ENCODE measurements around the gene S1PR5. TPM values are rescaled to one million over a fixed set of nuclear protein-coding genes. Genes with fewer than 3 reads are reported as not detected.
"Not testable (repeated sequence)": the region's sequence is repeated elsewhere in the genome, so short reads cannot be mapped to it uniquely, and the experiment has no call there.

Gene S1PR5
- total RNA-seq, 1 donor from 2014 or later: not detected

DNA sequence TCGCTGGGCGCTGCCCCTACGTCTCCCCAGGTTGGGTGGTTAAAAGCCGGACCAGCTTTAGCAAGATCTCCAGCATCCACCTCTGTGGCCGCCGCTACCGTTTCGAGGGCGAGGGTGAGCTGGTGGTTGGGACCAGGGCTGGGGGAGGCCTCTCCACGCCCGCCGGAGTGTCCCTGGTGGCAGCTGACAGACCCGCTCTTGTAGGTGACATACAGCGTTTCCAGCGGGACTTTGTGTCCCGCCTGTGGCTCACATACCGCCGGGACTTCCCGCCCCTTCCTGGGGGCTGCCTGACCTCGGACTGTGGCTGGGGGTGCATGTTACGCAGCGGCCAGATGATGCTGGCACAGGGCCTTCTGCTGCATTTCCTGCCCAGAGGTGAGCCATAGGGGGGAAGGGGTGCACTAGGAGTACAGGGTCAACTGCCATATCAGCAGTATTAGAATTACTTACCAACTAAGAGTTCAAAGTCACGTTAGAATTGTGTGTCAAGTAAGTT, 27.6 kb upstream of the S1PR5 start:
- DNase-seq (ENCODE audit: low read depth in 2 of 2): no peak

DNA sequence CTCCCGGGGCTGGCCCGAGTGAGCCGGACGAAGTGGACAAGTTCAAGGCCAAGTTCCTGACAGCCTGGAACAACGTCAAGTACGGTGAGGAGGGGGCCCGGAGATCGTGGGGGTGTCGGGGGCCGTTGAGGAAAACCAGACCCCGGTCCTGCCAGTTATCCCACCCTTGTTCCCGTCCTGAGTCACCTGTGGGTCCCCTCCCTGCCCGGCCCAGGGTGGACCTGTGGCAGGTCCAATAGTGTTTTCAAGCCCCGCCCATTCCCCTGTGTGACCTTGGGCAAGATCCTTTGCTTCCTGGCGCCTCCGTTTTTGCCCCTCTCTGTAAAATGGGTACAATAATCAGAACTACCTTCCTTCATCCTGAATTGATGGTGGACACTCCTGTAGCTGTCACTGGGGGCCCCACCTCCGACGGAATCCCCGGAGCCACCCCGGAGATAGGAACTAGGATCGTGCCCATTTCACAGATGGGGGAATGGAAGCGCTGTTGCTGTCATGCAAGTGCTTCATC, 27.1 kb upstream of the S1PR5 start:
- no peak for DNase-seq (ENCODE audit: low read depth in 2 of 2)

DNA sequence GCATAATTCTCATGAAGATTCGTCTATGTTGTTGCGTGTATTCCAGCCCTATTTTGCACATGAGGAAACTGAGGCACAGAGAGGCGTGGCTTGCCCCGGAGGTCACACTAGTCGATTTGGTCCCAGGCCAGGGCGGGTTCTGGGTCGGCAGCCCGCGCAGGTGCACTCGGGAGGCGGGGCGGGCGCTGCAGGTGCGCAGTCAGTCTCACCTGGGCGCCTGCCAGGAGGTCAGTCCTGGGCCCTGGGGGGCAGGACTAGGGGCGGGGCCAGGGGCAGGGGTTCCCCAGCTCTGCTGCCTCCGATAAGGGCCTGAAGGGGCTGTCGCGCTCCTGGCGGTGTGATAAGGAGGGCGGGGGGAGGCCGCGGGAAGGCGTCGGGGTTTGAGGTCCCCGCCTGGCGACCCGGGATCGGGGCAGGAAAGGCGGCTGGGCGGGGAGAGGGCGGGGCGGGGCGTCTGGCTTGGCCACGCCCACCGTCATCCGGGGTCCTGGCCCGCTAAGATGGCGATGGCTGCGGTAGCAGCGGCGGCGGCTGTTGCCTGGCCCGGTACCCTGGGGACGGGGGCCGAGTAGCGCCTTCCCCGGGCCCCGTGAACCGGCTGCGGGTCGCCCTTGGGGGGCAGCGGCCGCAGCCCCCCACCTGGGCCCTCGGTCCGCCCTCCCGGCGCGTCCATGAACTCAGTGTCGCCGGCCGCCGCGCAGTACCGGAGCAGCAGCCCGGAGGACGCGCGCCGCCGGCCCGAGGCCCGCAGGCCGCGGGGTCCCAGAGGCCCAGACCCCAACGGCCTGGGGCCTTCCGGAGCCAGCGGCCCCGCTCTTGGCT, 26.4 kb upstream of the S1PR5 start, which contains the start of gene ATG4D:
ATG4D (plus strand) TSS at position 485 of the 822 bp plus-strand sequence; CDS start at position 672, 187 bp downstream.
- peak in 1 of 2 donors; percentile 53 for DNase-seq (ENCODE audit: low read depth in 2 of 2)

DNA sequence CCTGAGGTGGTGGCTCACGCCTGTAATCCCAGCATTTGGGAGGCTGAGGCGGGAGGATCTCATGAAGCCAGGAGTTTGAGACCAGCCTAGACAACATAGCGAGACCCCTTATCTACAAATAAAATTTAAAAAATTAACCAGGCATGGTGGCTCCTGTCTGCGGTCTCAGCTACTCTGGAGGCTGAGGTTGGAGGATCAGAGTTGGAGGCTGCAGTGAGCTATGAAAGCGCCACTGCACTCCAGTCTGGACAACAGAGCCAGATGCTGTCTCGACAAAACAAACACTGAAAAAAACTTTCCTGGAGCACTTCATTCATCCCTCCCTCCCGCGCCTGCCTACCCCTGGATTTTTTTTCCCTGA, 25.8 kb upstream of the S1PR5 start:
- no peak for DNase-seq (ENCODE audit: low read depth in 2 of 2)

DNA sequence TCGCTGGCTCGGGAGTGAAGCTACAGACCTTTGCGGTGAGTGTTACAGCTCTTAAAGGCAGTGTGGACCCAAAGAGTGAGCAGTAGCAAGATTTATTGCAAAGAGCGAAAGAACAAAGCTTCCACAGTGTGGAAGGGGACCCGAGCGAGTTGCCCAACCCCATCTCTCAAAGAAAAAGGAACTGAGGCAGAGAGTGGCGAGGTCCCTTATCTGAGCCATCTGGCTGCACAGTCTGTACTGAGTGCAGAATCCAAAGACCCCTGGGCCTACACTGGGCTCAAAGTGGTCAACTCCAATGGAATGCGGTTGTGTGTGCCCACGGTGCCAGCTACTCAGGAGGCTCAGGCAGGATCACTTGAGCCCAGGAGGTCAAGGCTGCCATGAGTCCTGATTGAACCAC, 21.8 kb upstream of the S1PR5 start:
- not testable (repeated sequence) for DNase-seq (ENCODE audit: low read depth in 2 of 2)

DNA sequence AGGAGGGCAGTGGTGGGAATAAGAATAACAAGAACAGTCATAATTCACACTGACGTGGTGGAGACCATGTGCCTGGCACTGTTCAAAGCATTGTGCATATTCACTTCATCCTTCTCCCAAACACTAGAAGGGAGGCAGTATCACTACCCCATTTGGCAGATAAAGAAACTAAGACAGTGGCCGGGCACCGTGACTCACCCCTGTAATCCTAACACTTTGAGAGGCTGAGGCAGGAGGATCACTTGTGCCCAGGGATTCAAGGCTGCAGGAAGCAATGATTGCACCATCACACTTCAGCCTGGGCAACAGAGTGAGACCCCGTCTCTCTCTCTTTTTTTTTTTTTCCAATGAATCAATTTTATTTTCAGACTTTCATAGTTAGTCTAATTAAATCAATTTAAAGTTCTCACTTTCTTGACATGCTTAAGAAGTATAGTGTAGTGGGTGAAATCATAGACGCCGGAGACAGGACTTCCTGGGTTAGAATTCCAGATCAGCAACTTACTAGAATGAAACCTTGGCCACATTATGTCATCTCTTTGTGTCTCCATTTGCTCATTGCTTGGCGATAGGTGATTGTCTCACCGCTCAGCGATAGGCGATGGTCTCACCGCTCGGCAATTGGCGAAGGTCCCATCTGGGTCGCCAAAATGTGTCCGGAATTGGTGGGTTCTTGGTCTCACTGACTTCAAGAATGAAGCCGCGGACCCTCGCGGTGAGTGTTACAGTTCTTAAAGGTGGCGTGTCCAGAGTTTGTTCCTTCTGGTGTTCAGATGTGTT, 21.1 kb upstream of the S1PR5 start:
- no peak for DNase-seq (ENCODE audit: low read depth in 2 of 2)

DNA sequence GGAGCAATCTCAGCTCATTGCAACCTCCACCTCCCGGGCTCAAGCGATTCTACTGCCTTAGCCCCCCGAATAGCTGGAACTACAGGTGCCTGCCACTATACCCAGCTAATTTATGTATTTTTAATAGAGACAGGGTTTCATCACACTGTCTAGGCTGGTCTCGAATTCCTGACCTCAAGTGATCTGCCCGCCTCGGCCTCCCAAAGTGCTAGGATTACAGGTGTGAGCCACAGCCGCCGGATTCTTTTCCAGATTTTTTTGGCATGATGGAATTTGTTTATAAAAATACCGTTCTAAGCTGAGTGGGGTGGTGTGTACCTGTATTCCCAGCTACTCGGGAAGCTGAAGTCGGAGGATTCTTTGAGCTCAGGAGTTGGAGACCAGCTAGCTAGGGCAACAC, 20.4 kb upstream of the S1PR5 start:
- DNase-seq (ENCODE audit: low read depth in 2 of 2): no peak

DNA sequence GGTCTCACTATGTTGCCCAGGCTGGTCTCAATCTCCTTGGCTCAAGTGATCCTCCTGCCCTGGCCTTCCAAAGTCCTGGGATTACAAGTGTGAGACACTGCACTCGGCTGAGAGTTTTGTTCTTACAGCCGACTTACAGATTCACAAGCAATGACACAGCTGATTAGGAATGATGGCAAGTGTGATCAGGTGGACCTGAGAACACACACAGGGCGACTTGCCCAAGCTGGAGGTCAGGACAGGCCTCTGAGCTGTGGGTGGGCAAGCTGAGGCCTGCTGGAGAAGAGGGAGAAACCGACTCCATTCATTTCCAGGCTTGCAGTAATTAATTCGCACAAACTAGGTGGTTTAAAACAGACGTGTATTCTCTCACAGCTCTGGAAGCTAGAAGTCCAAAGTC, 18.4 kb upstream of the S1PR5 start:
- no peak for DNase-seq (ENCODE audit: low read depth in 2 of 2)

DNA sequence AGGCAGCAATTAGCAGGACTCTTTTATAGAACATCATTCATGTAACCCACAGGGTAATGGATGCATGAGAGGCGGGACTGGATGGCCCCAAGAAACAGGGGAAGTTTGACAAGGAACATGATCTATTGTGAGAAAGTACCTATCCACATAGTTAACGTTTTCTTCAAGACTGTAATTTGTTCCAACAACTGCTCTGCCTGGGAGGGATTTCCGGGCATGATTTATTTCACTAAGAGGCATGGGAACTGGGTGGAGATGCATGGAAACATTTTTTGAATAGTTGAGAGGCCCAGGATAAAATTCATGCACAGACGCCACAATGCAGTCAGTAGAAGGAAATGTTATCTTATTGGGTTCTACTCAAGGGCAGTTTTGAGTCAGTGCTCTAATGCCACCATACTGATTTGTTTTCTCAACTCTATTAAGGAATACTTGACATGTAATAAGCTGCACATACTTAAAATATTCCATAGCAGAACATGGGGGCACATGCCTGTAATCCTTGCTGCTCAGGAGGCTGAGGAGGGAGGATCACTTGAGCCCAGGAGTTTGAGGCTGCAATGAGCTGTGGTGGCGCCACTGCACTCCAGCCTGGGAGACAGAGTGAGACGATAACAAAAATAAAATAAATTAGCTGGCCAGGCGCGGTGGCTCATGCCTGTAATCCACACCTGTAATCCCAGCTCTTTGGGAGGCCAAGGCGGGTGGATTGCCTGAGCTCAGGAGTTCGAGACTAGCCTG, 16.6 kb upstream of the S1PR5 start:
- DNase-seq (ENCODE audit: low read depth in 2 of 2): no peak

DNA sequence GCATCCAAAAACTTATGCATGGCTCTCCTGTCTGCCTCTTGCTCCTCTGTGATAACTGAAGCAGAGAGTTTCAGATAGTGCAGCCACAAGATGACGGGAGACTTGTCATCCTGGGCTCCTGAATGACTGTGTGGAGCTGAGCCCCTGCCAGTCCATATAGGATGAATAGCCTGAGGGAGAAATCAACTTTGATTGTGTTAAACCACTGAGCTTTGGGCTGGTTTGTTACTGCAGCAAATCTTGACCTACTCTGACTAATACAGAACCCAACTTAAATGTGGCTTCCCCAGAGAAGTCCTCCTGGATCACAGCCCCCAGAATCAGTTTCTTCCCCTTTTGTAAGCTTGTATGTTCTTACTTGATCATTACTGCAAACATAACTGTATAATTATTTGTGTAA, 15.2 kb upstream of the S1PR5 start:
- no peak for DNase-seq (ENCODE audit: low read depth in 2 of 2)

DNA sequence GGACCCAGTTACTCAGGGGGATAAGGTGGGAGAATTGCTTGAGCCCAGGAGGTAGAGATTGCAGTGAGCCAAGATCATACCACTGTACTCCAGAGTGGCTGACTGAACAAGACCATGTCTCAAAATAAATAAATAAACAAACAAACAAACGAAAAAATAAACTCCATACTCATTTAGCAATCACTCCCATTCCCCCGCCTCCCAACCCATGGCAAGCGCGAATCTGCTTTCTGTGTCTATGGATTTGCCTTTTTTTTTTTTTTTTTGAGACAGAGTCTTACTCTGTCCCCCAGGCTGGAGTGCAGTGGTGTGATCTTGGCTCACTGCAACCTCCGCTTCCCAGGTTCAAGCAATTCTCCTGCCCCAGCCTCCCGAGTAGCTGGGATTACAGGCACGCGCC, 9.6 kb upstream of the S1PR5 start:
- DNase-seq (ENCODE audit: low read depth in 2 of 2): not testable (repeated sequence)

DNA sequence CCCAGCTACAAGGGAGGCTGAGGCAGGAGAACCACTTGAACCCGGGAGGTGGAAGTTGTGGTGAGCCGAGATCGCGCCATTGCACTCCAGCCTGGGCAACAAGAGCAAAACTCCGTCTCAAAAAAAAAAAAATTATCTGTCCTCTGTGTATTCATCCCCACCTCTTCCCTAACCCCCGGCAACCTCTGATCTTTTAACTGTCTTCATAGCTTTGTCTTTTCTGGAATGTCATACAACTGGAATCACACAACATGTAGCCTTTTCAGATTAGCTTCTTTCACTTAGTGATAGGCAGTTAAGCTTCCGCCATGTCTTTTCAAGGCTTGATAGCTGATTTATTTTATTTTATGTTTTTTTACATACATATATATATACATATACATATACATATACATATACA, 8.4 kb upstream of the S1PR5 start:
- no peak for DNase-seq (ENCODE audit: low read depth in 2 of 2)

DNA sequence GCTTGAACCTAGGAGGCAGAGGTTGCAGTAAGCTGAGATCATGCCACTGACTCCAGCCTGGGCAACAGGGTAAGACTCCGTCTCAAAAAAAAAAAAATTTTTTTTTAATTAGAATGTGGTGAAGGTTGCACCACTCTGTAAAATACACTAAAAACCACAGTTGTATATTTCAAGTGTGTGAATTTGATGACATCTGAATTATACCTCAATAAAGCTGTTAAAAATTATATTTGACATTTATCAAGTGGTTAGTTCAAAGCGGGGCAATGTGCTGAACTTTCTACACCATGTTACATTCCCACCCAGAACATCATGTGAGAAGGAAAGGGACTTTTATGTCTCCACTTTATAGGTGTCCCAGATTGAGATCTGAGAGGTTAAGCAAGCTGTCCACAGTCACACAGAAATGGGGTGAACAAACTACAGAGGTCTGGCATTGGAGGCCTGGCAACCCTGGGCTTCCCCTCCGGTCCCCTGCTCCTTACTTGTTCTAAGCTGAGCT, 5.9 kb upstream of the S1PR5 start:
- no peak for DNase-seq (ENCODE audit: low read depth in 2 of 2)

DNA sequence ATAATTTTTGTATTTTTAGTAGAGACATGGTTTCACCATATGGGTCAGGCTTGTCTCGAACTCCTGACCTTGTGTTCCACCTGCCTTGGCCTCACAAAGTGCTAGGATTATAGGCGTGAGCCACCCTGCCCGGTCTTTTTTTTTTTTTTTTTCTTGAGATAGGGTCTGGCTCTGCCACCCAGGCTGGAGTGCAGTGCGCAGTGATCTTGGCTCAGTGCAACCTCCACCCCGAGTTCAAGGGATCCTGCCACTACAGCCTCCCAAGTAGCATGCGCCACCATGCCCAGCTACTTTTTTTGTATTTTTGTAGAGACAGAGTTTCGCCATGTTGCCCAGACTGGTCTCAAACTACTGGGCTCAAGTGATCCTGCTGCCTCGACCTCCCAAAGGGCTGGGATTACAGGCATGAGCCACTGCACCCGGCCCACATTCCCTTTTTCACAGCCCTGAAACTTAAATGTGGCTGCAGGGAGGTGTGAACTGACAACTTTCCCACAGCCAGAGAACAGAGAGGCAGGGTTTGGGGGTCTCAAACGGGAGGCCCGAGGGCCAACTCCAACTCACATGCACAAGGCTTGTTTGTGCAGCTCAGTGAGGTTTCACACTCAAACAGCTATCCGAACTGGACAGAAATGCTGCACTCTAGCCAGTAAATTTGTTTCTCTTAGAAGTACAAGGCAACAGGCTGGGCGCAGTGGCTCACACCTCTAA, 4.4 kb upstream of the S1PR5 start:
- DNase-seq (ENCODE audit: low read depth in 2 of 2): no peak

DNA sequence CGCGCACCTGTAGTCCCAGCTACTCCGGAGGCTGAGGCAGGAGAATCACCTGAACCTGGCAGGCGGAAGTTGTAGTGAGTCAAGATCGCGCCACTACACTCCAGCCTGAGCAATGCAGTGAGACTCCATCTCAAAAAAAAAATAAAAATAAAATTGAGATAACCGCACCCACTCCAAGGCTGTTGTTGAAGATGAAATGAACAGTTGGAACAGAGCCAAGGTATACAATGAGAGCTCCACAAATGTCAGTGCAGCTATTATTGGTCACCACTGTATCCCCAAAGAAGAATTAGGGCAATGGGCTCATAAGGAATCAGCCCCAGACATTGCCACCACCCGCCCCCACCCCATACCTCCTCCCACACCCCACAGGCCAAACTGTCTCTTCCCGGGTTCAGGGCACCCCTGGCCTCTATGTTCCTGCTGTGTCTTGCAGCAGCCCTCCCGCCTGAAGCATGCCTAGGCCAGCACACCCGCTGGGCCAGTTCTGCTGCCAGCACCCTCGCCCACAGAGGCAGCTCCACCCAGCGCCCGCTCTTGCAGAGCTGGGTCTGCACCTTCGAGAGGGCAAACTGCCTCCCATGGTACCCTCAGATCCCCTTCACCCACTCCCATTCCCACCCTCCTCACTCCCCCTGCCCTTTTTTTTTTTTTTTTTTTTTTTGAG, 3.5 kb upstream of the S1PR5 start:
- no peak for DNase-seq (ENCODE audit: low read depth in 2 of 2)

DNA sequence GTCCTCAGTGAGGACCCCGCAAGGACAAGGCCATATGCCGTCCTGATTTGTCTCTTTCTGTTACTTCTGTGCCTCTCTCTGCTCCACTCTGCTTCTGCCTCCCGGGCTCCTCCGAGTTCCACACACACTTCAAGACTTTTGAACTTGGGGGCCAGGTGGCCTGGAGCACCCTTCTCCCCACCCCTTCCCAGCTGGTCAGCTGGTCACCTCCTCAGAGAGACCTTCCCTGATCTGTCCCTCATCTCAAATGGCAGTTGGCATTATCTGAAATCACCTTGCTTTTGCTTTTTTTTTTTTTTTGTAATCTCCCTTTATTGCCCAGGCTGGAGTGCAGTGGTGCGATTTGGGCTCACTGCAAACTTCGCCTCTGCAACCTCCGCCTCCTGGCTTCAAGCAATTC, 2.2 kb upstream of the S1PR5 start:
- no peak for DNase-seq (ENCODE audit: low read depth in 2 of 2)

DNA sequence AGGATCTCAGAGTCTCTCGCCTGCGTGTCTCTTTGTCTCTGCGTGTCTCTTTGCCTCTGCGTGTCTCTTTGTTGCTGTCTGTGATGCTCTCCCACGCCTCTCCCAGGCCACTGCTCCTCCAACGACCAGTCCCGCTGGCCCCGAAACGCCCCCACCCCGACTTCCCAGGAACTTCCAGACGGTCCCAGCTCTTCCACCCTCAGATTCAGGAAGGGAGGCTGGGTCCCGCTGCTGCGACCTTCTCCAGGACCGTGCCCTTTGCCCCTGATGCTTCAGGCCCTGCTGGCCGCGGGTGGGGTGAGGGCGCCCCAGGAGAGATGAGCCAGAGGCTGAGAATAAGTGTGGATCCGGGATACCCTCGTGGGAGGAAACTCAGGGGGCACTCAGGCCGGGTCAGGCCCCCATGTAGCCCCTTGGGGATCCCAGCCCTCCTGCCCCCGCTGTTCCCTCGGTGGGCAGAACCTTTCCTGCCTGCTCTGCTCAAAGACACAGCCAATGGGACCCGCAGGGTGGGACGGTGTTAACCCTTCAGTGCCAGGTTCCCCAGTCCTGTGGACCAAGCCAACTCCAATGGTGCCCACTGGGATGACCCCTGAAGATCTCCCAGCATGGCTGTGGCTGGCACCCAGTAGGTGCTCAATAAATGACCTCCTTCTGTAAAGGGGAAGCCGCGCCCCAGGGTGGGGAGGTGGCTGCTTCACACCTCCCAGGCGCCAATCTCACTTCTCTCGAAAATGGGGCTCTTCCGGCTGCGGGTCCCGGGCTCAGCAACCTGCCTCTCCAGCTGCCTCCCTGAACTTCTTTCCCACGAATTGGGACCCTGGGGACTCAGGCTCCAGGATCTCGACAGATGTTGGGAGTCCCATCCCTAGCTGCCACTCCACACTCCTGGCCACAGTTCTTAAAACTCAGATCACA, 1.5 kb upstream of the S1PR5 start:
- no peak for DNase-seq (ENCODE audit: low read depth in 2 of 2)

DNA sequence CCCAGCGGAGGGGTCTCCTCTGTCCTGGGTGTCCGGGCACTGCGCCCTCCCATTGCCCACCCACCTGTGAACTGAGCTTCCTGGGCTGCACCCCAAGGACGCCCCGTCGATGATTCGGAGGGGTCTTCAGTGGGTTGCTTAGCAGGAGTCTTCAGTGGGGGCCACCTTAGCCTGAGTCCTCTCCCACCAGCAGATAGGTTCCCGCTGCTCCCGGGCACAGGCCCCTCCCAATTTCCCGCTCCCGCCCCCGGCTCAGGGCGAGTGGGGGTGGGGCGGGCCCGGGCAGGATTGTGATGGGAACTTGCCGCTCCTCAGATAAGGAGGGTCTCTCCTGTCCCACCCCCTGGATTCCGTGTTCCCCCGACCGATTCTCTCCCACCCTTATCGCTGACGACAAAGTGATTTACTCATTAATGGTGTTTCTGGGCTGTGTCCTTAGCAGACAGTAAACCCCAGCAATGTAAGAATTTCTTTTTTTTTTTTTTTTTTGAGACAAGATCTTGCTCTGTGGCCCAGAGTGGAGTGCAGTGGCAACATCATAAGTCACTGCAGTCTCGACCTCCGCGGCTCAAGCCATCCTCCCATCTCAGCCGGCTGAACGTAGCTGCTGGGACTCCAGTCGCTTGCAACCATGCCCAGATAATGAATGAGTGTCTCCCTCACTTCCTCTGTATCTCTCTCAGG, 655 bp upstream of the S1PR5 start:
- DNase-seq (ENCODE audit: low read depth in 2 of 2): no peak
